GM13976 (cell line): ENCODE results near the gene CABCOCO1.
"Not testable (repeated sequence)": the region's sequence is repeated elsewhere in the genome, so short reads cannot be mapped to it uniquely, and the experiment has no call there.

Source experiments
- DNase-seq: peaks from one replicate; pipeline ENCODE4 v3.0.0; 2012; ENCODE audit warnings: low spot score
- in situ Hi-C: fragments of 300-500 bp; cut with MboI; formaldehyde crosslinking; loops from one replicate; pipeline ENCODE4 v1.12.0; 2022; ENCODE audit warnings: low sequenced_read_pairs, mixed read lengths, inconsistent platforms; ENCODE audit not compliant: unreplicated experiment
- TF ChIP-seq, protein P1 (sequence below): IDR thresholded peaks from 2 replicates; pipeline ENCODE4 v1.5.1; 2012; ENCODE audit warnings: borderline replicate concordance, mild to moderate bottlenecking; ENCODE audit not compliant: insufficient read depth; ENCODE audit errors: extremely low read depth, missing control alignments, control extremely low read depth

Gene CABCOCO1

DNA sequence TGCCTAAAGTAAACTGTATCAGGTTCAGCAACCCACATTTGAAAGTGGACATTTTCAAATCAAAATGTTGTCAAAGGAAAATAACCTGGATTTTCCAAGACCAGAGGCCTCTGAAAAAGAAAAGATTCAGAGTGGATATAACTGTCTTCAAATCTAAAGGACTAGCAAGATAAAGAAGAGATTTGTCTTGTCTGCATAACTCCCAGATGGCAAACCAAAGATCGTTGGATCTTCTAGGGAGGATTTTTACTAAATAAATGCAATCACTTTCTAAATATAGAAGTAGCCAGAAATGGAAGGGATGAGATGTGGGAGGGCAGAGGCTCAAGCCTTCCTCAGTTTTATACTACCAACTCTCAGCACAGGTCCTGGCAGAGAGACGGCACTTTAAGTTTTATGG, 39.0 kb downstream of the CABCOCO1 start:
- no peak for DNase-seq
- TF ChIP-seq, protein P1, sequence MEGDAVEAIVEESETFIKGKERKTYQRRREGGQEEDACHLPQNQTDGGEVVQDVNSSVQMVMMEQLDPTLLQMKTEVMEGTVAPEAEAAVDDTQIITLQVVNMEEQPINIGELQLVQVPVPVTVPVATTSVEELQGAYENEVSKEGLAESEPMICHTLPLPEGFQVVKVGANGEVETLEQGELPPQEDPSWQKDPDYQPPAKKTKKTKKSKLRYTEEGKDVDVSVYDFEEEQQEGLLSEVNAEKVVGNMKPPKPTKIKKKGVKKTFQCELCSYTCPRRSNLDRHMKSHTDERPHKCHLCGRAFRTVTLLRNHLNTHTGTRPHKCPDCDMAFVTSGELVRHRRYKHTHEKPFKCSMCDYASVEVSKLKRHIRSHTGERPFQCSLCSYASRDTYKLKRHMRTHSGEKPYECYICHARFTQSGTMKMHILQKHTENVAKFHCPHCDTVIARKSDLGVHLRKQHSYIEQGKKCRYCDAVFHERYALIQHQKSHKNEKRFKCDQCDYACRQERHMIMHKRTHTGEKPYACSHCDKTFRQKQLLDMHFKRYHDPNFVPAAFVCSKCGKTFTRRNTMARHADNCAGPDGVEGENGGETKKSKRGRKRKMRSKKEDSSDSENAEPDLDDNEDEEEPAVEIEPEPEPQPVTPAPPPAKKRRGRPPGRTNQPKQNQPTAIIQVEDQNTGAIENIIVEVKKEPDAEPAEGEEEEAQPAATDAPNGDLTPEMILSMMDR = no peak
- in situ Hi-C loops = no loop called here

DNA sequence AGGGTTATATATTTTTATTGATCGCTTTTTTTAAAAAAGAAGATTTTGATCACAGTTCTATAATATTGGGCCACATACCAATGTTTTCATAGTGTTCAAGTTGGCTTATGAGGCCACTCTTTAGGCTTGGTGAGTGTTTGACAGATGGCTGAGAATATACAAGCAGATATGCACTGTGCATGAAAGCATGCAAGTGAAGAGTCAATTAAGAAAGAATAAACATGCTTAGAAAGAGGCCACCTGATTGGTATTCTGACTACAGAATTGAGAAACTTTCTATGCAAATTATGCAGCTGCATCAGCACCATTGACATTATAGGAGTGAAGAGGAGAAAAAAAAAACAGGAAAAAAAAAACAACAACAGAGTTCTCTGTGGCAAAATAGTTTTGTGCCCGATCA, 39.9 kb downstream of the CABCOCO1 start:
- DNase-seq = no peak
- in situ Hi-C loops = no loop called here
- TF ChIP-seq, protein P1 = no peak

DNA sequence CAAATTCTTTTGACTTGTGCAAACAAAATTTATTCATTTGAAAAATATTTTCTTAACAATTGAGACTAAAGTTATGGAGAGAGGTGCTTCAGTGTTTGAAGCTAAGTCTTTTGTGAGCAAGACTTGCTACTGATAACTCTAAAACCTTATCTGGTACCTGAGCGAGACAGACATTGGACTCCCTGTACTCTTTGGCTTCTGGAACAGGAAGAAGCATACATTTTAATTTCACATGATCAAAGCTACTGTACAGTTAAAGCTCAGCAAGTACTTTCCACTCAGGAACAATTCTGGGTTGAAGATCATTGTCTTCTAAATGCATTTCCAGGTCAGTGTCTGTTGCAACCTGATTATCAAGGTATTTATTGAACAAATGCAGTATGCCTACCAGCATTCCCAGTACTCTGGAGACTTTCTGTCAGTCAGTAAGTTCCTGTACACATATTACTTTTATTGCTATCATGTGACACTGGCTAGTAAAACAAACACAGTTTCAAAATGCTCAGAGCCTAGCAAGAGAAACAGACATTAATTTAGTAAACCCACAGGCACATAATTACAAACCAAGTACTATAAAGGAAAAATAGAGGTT, 42.4 kb downstream of the CABCOCO1 start:
- TF ChIP-seq, protein P1 = no peak
- no peak for DNase-seq
- in situ Hi-C loops = no loop called here

DNA sequence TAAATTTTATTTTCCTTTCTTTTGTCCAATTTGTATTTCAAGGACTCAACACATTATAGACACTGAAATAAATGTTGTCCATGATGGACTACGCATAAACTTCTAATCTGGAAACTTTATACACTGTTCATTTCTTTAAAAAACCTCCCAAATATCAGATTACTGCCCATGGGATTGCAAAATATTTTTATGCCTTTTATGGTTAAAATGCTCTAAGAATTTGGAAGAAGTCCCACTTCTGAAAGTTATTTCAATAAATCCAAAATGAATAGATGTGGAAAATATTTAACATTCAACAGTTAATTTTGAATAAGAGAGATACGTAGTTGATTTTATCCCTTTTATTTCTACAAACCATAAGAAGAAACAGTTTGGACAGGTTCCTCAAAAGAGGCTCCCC, 46.1 kb downstream of the CABCOCO1 start:
- DNase-seq = no peak
- in situ Hi-C loops = no loop called here

GRCh38 chr10:61712105-61712504, 49.4 kb downstream of the CABCOCO1 start:
- DNase-seq, in situ Hi-C loops: not testable (repeated sequence)

More for the DNA sequence above, 46.1 kb downstream of the CABCOCO1 start:
- TF ChIP-seq, protein P1 = no peak

- in situ Hi-C loops, DNase-seq: not testable (repeated sequence)
Observed at GRCh38 chr10:61719475-61719874, 56.7 kb downstream of the CABCOCO1 start.

- in situ Hi-C loops = no loop called here
- no peak for DNase-seq
Observed at GRCh38 chr10:61719906-61720305, 57.2 kb downstream of the CABCOCO1 start.

More at GRCh38 chr10:61719906-61720305, 57.2 kb downstream of the CABCOCO1 start:
- TF ChIP-seq, protein P1 = no peak
